Ectodermal cell (in vitro differentiated cells): ENCODE results near the gene PRKCA.

ENCODE experiments used
- H3K27ac ChIP-seq: 2 replicates; pipeline ENCODE4 v1.7.0; 2013; ENCODE audit warnings: mild to moderate bottlenecking, low read depth, low read length; ENCODE audit not compliant: insufficient read depth, poor library complexity, severe bottlenecking
- H3K27me3 ChIP-seq: 2 replicates; pipeline ENCODE4 v1.7.0; 2013; ENCODE audit warnings: mild to moderate bottlenecking, low read length; ENCODE audit not compliant: insufficient read depth, control insufficient read depth, poor library complexity, severe bottlenecking
- H3K36me3 ChIP-seq: one replicate; pipeline ENCODE4 v1.7.0; 2013; ENCODE audit warnings: low read length; ENCODE audit not compliant: control insufficient read depth, insufficient read depth
- H3K4me1 ChIP-seq: one replicate; pipeline ENCODE4 v1.7.0; 2013; ENCODE audit warnings: low read length; ENCODE audit not compliant: control insufficient read depth, insufficient read depth
- H3K4me3 ChIP-seq: 2 replicates; pipeline ENCODE4 v1.7.0; 2013; ENCODE audit warnings: low read depth, low read length, control low read depth; ENCODE audit not compliant: insufficient read depth
- H3K9me3 ChIP-seq: 2 replicates; pipeline ENCODE4 v1.7.0; 2013; ENCODE audit warnings: mild to moderate bottlenecking, low read length, moderate library complexity; ENCODE audit not compliant: control insufficient read depth
- WGBS, 2 experiments: methylation state at CpG; one replicate each; pipeline ENCODE4 v1.1.7; 2013; ENCODE audit warnings: missing lambda C conversion rate in 2 of 2; 5-methylcytosine and 5-hydroxymethylcytosine counted together

The PRKCA gene

DNA sequence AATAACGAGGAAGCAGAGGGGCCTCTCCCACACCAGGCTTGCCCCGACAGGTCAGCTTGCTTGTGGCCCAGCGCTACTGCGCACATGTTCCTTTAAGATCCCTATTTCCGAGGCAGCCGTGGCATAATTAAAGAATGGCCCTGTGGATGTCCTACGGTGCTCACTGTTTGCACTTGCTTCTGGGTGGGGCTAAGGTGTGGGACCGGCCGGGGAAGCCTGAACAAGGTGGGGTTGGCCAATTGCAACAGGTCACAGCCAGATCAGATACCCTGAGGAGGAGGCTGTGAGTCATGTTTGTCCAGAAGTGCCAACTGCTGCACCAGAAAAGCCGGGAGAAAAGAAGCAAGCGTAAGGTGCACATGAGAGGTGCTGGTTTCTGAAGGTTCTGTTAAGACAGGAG lies 374.0 kb downstream of the PRKCA start:
- Histone ChIP-seq H3K4me3 (no peak overlapping the region), H3K9me3 (no peaks in the 10 kb centered on the region), H3K36me3 (no peaks in the 10 kb centered on the region), H3K27ac (no peak overlapping the region), H3K27me3 (no peaks in the 10 kb centered on the region), H3K4me1 (peaks cover 4% of the 10 kb centered on the region)
- 87 to 90% methylated on average over 11 of the region's 11 CpGs for WGBS, 2 experiments

DNA sequence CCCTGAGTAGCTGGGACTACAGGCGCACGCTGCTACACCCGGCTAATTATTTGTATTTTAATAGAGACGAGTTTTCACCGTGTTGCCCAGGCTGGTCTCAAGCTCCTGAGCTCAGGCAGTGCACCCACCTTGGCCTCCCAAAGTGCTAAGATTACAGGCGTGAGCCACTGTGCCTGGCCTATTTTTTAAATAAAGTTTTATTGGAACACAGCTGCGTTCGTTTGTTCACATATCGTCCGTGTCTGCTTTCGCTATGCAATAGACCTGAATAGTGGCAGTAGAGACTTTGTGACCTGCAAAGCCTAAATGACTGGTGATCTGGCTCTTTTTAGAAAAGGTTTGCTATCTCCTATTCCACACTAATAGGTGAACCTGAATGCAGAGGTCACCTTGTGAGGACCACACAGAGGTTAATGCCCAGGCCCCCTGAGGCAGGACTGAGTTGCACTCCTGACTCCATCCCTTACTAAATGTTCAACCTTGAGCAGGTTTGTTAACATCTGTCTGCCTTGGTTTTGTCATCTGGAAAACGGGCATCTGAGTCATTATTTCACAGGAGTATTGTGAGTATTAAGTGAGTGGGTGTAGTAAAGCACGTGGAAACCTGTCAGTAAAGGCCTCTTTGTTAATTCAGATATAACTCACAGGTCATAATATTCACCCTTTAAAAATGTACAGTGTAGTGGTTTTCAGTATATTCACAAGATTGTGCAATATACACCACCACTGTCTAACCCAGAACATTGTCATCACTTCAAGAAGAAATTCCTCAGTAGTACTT lies 375.0 kb downstream of the PRKCA start:
- Histone ChIP-seq H3K36me3 (no peaks in the 10 kb centered on the region), H3K4me1 (peaks cover 4% of the 10 kb centered on the region), H3K27ac (no peak overlapping the region), H3K27me3 (no peaks in the 10 kb centered on the region), H3K9me3 (no peaks in the 10 kb centered on the region), H3K4me3 (no peak overlapping the region)
- 94 to 95% methylated on average over 12 to 13 of the region's 13 CpGs for WGBS, 2 experiments

DNA sequence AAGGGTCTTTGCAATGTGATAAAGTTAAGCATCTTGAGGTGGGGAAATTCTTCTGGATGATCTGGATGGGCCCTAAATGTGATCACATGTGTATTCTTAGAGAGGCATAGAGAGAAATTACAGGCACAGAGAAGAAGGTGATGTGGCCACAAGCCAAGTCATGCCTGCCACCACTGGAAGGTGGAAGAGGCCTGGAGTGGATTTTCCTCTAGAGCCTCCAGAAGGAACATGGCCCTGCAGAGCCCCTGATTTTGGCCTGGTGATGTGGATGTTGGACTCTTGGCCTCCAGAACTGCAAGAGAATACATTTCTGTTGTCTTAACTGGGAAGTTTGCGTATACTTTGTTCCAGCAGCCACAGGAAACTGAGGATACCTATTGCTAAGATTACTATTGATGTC lies 375.6 kb downstream of the PRKCA start:
- H3K9me3 ChIP-seq = no peaks in the 10 kb centered on the region
- peaks cover 4% of the 10 kb centered on the region for H3K4me1 ChIP-seq
- H3K4me3 ChIP-seq = no peak overlapping the region
- WGBS, 2 experiments = 95 to 100% methylated on average over 1 of the region's 1 CpG
- H3K36me3 ChIP-seq = no peaks in the 10 kb centered on the region
- no peak overlapping the region for H3K27ac ChIP-seq
- H3K27me3 ChIP-seq = no peaks in the 10 kb centered on the region

DNA sequence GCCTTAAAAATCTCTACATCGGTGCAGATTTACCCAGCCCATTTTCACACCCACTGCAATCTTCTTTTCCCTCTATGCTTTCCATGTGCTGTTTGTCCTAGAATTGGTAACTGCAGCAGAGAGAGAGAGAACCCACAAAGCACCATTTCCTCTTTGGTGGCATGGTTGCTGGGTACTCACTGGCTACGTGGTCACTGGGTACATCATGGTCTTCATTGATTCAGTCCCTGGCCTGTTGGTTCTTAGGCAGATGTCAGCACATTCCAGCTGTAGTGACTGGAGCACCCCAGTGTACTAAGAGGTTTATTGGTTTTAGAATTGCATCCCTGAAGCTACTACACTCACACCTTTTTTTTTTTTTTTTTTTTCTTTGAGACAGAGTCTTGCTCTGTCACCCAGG lies 376.4 kb downstream of the PRKCA start:
- H3K4me1 ChIP-seq = peaks cover 4% of the 10 kb centered on the region
- 92 to 93% methylated on average over 2 of the region's 2 CpGs for WGBS, 2 experiments
- no peaks in the 10 kb centered on the region for H3K9me3 ChIP-seq
- H3K27me3 ChIP-seq = no peaks in the 10 kb centered on the region
- no peak overlapping the region for H3K27ac ChIP-seq
- no peak overlapping the region for H3K4me3 ChIP-seq
- H3K36me3 ChIP-seq = no peaks in the 10 kb centered on the region

DNA sequence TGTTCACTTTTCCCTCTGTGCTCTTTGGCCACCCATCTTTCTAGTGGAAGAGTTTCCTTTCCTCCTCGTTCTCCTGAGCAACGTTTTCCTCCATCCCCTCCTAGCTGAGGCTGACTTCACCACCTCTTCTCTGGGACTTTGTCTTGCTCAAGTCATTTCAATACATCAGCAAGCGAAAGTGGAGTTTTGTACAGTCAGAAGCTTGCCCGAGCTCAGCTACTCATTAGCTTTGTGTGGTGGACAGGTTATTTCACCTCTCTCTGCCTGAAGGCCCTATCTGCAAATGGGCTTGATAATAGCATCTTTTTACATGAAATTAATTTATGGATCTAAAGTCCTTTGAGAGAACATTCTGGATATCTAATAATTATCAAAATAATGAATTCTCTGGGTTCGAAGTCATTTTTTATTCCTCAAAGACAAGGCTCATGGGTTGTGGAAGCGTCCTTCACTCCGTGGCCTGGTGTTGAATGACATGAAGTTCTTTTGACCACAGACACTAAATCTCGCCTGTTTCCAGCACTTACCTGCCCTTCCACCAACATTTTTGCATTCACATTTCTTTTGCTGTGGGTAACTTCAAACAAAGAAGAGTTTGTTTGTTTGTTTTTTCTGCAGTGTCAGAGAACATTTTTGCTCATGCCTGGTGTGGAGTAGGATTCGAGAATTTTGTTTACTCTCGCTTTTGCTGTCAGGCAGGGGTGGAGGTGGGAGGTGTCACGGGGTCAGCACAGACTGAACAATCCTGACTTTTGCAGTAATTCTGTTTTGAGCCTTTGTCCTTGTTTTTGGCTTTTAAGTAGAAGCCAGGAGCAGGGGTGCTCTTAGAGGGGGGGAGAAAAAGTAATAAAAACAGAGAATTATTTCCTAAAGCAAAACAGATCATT lies 377.5 kb downstream of the PRKCA start:
- Histone ChIP-seq H3K27ac (no peak overlapping the region), H3K36me3 (no peaks in the 10 kb centered on the region), H3K4me3 (no peak overlapping the region), H3K9me3 (no peaks in the 10 kb centered on the region), H3K4me1 (peaks cover 4% of the 10 kb centered on the region), H3K27me3 (no peaks in the 10 kb centered on the region)
- WGBS, 2 experiments = 90 to 95% methylated on average over 11 of the region's 11 CpGs

DNA sequence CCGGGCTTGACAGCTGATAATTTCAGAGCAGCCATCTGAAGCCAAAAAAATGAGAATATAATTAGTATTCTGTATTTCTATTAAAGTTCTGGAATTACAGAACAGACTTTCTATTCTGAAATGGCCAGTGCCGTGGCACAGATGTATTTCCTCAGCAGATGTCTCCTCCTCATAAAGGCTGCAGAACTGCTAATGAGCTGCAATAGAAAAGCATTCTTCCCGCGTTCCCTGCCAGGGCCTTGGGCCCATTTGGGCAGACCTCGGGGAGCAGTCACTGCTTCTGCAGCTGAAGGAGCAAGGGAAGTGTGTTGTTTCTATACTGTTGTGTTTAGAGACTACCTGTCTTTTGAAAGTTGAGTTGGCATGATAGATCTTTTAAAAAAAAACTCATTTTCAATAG lies 379.9 kb downstream of the PRKCA start:
- H3K27ac ChIP-seq = no peak overlapping the region
- no peak overlapping the region for H3K4me3 ChIP-seq
- no peaks in the 10 kb centered on the region for H3K36me3 ChIP-seq
- H3K4me1 ChIP-seq = no peaks in the 10 kb centered on the region
- H3K27me3 ChIP-seq = no peaks in the 10 kb centered on the region
- 89 to 93% methylated on average over 4 to 5 of the region's 5 CpGs for WGBS, 2 experiments
- H3K9me3 ChIP-seq = no peaks in the 10 kb centered on the region

DNA sequence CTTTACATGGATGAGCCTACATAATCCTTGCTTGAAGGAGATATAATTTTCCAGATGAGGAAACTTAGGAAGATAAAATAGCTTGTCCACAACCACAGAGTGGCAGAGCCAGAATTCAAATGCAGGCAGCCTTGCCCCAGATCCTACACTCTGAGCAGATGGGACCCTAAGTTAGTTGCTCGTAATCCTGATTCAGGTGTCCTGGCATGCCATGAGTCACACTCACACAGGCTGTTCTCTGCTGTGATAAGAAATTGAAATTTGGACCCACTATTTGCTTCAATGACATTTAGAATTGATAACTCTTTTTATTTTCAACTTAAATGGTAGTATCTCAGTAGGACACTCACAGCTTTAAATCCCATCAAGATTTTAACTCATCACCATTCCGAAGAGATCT lies 381.8 kb downstream of the PRKCA start:
- no peaks in the 10 kb centered on the region for H3K4me1 ChIP-seq
- H3K27me3 ChIP-seq = no peaks in the 10 kb centered on the region
- H3K36me3 ChIP-seq = no peaks in the 10 kb centered on the region
- no peak overlapping the region for H3K4me3 ChIP-seq
- H3K27ac ChIP-seq = no peak overlapping the region
- 86 to 95% methylated on average over 1 to 2 of the region's 2 CpGs for WGBS, 2 experiments
- H3K9me3 ChIP-seq = no peaks in the 10 kb centered on the region

DNA sequence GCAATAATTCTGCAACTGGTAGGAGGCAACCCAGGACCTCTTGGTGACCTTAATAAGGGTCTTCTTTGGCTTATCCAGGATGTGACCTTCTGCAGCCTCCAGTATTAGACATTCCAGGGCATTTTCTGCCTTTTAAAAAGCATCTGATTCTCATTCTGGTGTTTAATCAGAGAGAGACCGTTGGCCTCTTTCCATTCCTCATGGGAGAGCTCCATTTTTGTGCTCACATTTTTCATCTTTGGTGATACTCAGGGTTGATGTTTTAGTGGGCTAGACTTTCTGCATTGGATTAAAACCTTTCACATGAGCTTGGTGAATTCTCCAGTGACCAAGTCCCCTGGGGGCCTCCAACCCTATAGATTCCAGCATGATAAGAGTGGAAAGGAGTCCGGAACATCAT lies 382.3 kb downstream of the PRKCA start:
- H3K4me3 ChIP-seq = no peak overlapping the region
- no peaks in the 10 kb centered on the region for H3K4me1 ChIP-seq
- H3K9me3 ChIP-seq = no peaks in the 10 kb centered on the region
- no peaks in the 10 kb centered on the region for H3K27me3 ChIP-seq
- no peaks in the 10 kb centered on the region for H3K36me3 ChIP-seq
- WGBS, 2 experiments = 93 to 95% methylated on average over 2 of the region's 2 CpGs
- H3K27ac ChIP-seq = no peak overlapping the region

DNA sequence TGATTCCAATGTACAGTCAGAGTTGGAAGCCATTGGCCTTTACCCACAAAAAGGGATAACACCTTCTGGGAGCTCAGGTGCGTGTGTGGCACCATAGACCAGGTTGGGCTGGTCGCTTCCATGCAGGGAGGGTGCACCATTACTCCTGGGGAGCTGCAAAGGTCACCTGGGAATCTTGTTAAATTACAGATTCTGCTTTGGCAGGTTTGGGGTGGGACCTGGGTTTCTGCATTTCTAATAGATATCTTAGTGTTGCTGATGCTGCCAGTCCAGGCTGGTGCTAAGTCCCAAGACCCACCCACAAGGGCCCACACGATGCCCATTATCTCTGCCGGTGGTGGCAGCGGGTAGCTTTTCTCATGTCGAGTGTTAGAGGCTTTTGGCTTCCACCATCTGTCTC lies 384.2 kb downstream of the PRKCA start:
- H3K27me3 ChIP-seq = no peaks in the 10 kb centered on the region
- no peaks in the 10 kb centered on the region for H3K9me3 ChIP-seq
- H3K4me3 ChIP-seq = no peak overlapping the region
- H3K27ac ChIP-seq = no peak overlapping the region
- 97% methylated on average over 6 of the region's 6 CpGs for WGBS, 2 experiments
- H3K4me1 ChIP-seq = no peaks in the 10 kb centered on the region
- no peaks in the 10 kb centered on the region for H3K36me3 ChIP-seq

DNA sequence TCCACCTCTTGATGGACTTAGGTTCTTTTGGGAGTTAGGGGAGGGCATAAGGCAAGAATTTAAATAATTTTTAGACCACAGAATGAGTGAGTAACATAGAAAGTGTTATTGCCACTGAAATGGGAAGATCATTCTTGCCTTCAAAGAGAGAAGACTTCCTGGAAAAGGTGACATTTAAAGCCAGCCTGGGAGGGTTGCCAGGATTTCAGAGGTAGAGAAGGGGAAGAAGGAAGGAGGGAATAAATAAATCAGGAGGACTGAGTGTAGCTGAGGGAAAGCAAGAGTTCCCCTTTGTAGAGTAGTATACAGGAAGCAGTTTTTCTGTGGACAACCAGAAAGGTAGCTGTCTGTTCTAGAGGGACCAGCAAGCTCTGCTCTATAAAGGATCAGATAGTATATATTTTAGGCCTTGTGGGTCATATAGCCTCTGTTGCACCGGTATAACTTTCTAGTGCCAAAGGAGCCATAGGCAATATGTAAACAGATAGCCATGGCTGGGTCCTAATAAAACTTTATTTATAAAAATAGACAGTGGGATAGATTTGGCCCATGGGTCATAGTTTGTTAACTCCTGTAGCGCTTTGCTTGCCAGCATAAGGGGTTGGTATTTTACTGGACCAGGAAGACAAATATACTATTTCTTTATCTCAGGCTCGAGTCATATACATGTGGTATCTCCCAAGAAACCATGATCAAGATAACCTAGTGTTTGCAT lies 385.3 kb downstream of the PRKCA start:
- H3K4me1 ChIP-seq = no peaks in the 10 kb centered on the region
- WGBS, 2 experiments = 90 to 100% methylated on average over 1 to 3 of the region's 3 CpGs
- no peaks in the 10 kb centered on the region for H3K9me3 ChIP-seq
- no peaks in the 10 kb centered on the region for H3K27me3 ChIP-seq
- no peaks in the 10 kb centered on the region for H3K36me3 ChIP-seq
- H3K27ac ChIP-seq = no peak overlapping the region
- H3K4me3 ChIP-seq = no peak overlapping the region
